HEK293 (cell line): ENCODE results near the gene COL5A1.

Source experiments
- CTCF ChIA-PET: fragments of 350-600 bp; formaldehyde crosslinking; extraction: SDS; loops from one replicate; lab custom pipeline; 2021; ENCODE audit warnings: antibody characterized with exemption; lab: Yijun Ruan, JAX
- POLR2A ChIA-PET: fragments of 300-600 bp; formaldehyde crosslinking; extraction: SDS; loops from one replicate; lab custom pipeline; 2020; ENCODE audit warnings: antibody characterized with exemption, inconsistent platforms; lab: Yijun Ruan, JAX
- H3K27ac ChIP-seq: fragments of 200-500 bp; sonication (Bioruptor generic); 2 replicates; pipeline ENCODE4 v1.5.1; 2014; ENCODE audit warnings: low read depth, low read length, control low read depth, inconsistent platforms; ENCODE audit errors: extremely low read depth
- H3K36me3 ChIP-seq, 2 experiments: fragments of 200-500 bp in 1 of 2; sonication (Bioruptor generic) in 1 of 2; 1 replicate in 1 of 2; 2 replicates in 1 of 2; pipeline ENCODE4 v1.5.1; 2014 to 2017; ENCODE audit warnings: inconsistent platforms in 2 of 2, low read length in 2 of 2; ENCODE audit not compliant: control insufficient read depth in 2 of 2, insufficient read depth in 1 of 2
- H3K4me1 ChIP-seq: fragments of 200-500 bp; sonication (Bioruptor generic); 2 replicates; pipeline ENCODE4 v1.5.1; 2014; ENCODE audit warnings: mild to moderate bottlenecking, low read length, inconsistent platforms; ENCODE audit not compliant: control insufficient read depth, insufficient read depth
- H3K4me3 ChIP-seq: 2 replicates; pipeline ENCODE4 v1.5.1; 2011; ENCODE audit warnings: low read depth, mild to moderate bottlenecking, control low read depth, low read length, moderate library complexity
- H3K9me3 ChIP-seq: fragments of 200-500 bp; sonication (Bioruptor generic); 2 replicates; pipeline ENCODE4 v1.5.1; 2014; ENCODE audit warnings: low read depth, low read length, inconsistent platforms; ENCODE audit not compliant: control insufficient read depth, insufficient read depth
- GLI4 ChIP-seq: fragments of 450-650 bp; formaldehyde crosslinking; IDR thresholded peaks from 2 replicates; pipeline ENCODE4 v1.5.1; 2016; ENCODE audit warnings: missing biosample characterization, missing genetic modification characterization
- IKZF3 ChIP-seq: fragments of 450-650 bp; IDR thresholded peaks from 2 replicates; pipeline ENCODE4 v1.5.0; 2018; ENCODE audit warnings: missing biosample characterization, mild to moderate bottlenecking, missing genetic modification characterization, moderate library complexity
- KLF1 ChIP-seq: fragments of 450-650 bp; formaldehyde crosslinking; IDR thresholded peaks from 2 replicates; pipeline ENCODE4 v1.5.1; 2016; ENCODE audit warnings: missing biosample characterization, missing genetic modification characterization
- PBX3 ChIP-seq: sonication (generic); formaldehyde crosslinking; IDR thresholded peaks from 2 replicates; pipeline ENCODE4 v1.8.1; 2022; ENCODE audit warnings: mild to moderate bottlenecking, moderate library complexity, missing genetic modification reagents
- PRDM2 ChIP-seq: fragments of 450-650 bp; formaldehyde crosslinking; IDR thresholded peaks from 2 replicates; pipeline ENCODE4 v1.5.1; 2016; ENCODE audit warnings: missing biosample characterization, missing genetic modification characterization, borderline replicate concordance
- SP3 ChIP-seq: fragments of 450-650 bp; formaldehyde crosslinking; IDR thresholded peaks from 2 replicates; pipeline ENCODE4 v1.5.1; 2016; ENCODE audit warnings: missing biosample characterization, missing genetic modification characterization
- WT1 ChIP-seq: fragments of 450-650 bp; formaldehyde crosslinking; IDR thresholded peaks from 2 replicates; pipeline ENCODE4 v1.5.1; 2016; ENCODE audit warnings: missing biosample characterization, missing genetic modification characterization
- YY1 ChIP-seq: fragments of 450-650 bp; formaldehyde crosslinking; IDR thresholded peaks from 2 replicates; pipeline ENCODE4 v1.5.1; 2018; ENCODE audit warnings: missing biosample characterization, missing genetic modification characterization
- ZNF138 ChIP-seq: fragments of 450-650 bp; formaldehyde crosslinking; IDR thresholded peaks from 2 replicates; pipeline ENCODE4 v1.5.1; 2016; ENCODE audit warnings: missing biosample characterization, missing genetic modification characterization, borderline replicate concordance
- ZNF140 ChIP-seq: fragments of 450-650 bp; formaldehyde crosslinking; IDR thresholded peaks from 2 replicates; pipeline ENCODE4 v1.5.1; 2016; ENCODE audit warnings: missing biosample characterization, missing genetic modification characterization
- ZNF24 ChIP-seq: fragments of 450-650 bp; formaldehyde crosslinking; IDR thresholded peaks from 2 replicates; pipeline ENCODE4 v1.5.1; 2016; ENCODE audit warnings: missing biosample characterization, missing genetic modification characterization
- ZNF26 ChIP-seq: fragments of 450-650 bp; formaldehyde crosslinking; IDR thresholded peaks from 2 replicates; pipeline ENCODE4 v1.5.1; 2016; ENCODE audit warnings: missing biosample characterization, missing genetic modification characterization
- ZNF398 ChIP-seq: fragments of 450-650 bp; formaldehyde crosslinking; IDR thresholded peaks from 2 replicates; pipeline ENCODE4 v1.5.1; 2017; ENCODE audit warnings: missing biosample characterization, missing genetic modification characterization
- ZNF514 ChIP-seq: fragments of 450-650 bp; formaldehyde crosslinking; IDR thresholded peaks from 2 replicates; pipeline ENCODE4 v1.5.1; 2016; ENCODE audit warnings: missing biosample characterization, missing genetic modification characterization
- ZNF621 ChIP-seq: fragments of 450-650 bp; formaldehyde crosslinking; IDR thresholded peaks from 2 replicates; pipeline ENCODE4 v1.5.1; 2017; ENCODE audit warnings: missing biosample characterization, missing genetic modification characterization
- ZNF664 ChIP-seq: fragments of 450-650 bp; formaldehyde crosslinking; IDR thresholded peaks from 2 replicates; pipeline ENCODE4 v1.5.1; 2016; ENCODE audit warnings: missing biosample characterization, missing genetic modification characterization
- ZNF76 ChIP-seq: fragments of 450-650 bp; formaldehyde crosslinking; IDR thresholded peaks from 2 replicates; pipeline ENCODE4; 2016; ENCODE audit warnings: low read depth, missing biosample characterization, missing genetic modification characterization, borderline replicate concordance
- TF ChIP-seq, protein P1 (sequence below): fragments of 450-650 bp; formaldehyde crosslinking; IDR thresholded peaks from 2 replicates; pipeline ENCODE4 v1.5.1; 2016; ENCODE audit warnings: missing biosample characterization, missing genetic modification characterization

COL5A1 gene

GRCh38 chr9:134778841-134779411, 137.3 kb downstream of the COL5A1 start (continued):
- TF ChIP-seq, protein P1, sequence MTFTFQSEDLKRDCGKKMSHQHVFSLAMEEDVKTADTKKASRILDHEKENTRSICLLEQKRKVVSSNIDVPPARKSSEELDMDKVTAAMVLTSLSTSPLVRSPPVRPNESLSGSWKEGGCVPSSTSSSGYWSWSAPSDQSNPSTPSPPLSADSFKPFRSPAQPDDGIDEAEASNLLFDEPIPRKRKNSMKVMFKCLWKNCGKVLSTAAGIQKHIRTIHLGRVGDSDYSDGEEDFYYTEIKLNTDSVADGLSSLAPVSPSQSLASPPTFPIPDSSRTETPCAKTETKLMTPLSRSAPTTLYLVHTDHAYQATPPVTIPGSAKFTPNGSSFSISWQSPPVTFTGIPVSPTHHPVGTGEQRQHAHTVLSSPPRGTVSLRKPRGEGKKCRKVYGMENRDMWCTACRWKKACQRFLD = no peak
- TF ChIP-seq ZNF138 (tag by site-specific recombination) (no peak), ZNF514 (tag by site-specific recombination) (no peak), ZNF140 (tag by site-specific recombination) (no peak), GLI4 (no peak), KLF1 (peak; percentile 84), ZNF24 (tag by site-specific recombination) (no peak), IKZF3 (0 out of 2 replicates have a peak, but pooled peaks have one; percentile 16), PRDM2 (tag by site-specific recombination) (no peak), ZNF664 (tag by site-specific recombination) (no peak), WT1 (tag by site-specific recombination) (no peak), ZNF621 (no peak), ZNF398 (no peak), ZNF76 (tag by site-specific recombination) (no peak), ZNF26 (tag by site-specific recombination) (no peak)

GRCh38 chr9:134779640-134780039, 138.0 kb downstream of the COL5A1 start:
- Histone ChIP-seq H3K9me3 (no peaks in the 10 kb centered on the region), H3K4me3 (no peak overlapping the region), H3K27ac (no peak overlapping the region), H3K36me3 (no peaks in the 10 kb centered on the region), H3K4me1 (peaks cover 3% of the 10 kb centered on the region; the same call in 1 of the 2 replicates)
- ChIA-PET POLR2A (no interaction called here), CTCF (interaction anchor here (0.6 to 3.0 kb wide), 22 partner anchors 8 to 648 kb away, joined by 3 to 18 read pairs (median 4); partner anchors contain the start of gene OLFM1)
- TF ChIP-seq PBX3 (no peak), SP3 (tag by site-specific recombination) (no peak), KLF1 (peak; percentile 94), YY1 (tag by site-specific recombination) (no peak)
